H9 (cell line): ENCODE data around the gene PPP4R3B. TPM values are rescaled to one million over a fixed set of nuclear protein-coding genes. Genes with fewer than 3 reads are reported as not detected.

Experiments used
- DNase-seq: peaks from one replicate; pipeline ENCODE4 v3.0.0-alpha.2; 2017
- H2AFZ ChIP-seq: one replicate; pipeline ENCODE4 v1.6.1; 2013; ENCODE audit warnings: mild to moderate bottlenecking, low read length, control low read depth, moderate library complexity
- H2AK5ac ChIP-seq: 2 replicates; pipeline ENCODE4 v1.6.1; 2013; ENCODE audit warnings: low read length, control low read depth, mixed read lengths; ENCODE audit not compliant: insufficient read length
- H2BK120ac ChIP-seq: one replicate; pipeline ENCODE4 v1.6.1; 2013; ENCODE audit warnings: low read depth, mild to moderate bottlenecking, low read length, control low read depth, inconsistent platforms; ENCODE audit not compliant: poor library complexity, severe bottlenecking
- H2BK12ac ChIP-seq: 2 replicates; pipeline ENCODE4 v1.6.1; 2013; ENCODE audit warnings: low read length, control low read depth, mixed read lengths, low read depth; ENCODE audit not compliant: insufficient read length
- H2BK15ac ChIP-seq: 2 replicates; pipeline ENCODE4 v1.6.1; 2013; ENCODE audit warnings: low read depth, low read length, control low read depth
- H2BK20ac ChIP-seq: one replicate; pipeline ENCODE4 v1.6.1; 2013; ENCODE audit warnings: low read depth, mild to moderate bottlenecking, low read length, control low read depth, inconsistent platforms; ENCODE audit not compliant: poor library complexity, severe bottlenecking
- H2BK5ac ChIP-seq: 2 replicates; pipeline ENCODE4 v1.6.1; 2013; ENCODE audit warnings: low read length, control low read depth, mixed read lengths; ENCODE audit not compliant: insufficient read length
- H3K14ac ChIP-seq: 2 replicates; pipeline ENCODE4 v1.6.1; 2013; ENCODE audit warnings: low read length, control low read depth; ENCODE audit not compliant: insufficient read depth
- H3K18ac ChIP-seq: 2 replicates; pipeline ENCODE4 v1.6.1; 2013; ENCODE audit warnings: low read depth, mild to moderate bottlenecking, mixed read lengths, low read length, control low read depth; ENCODE audit not compliant: insufficient read length
- H3K23ac ChIP-seq: 2 replicates; pipeline ENCODE4 v1.6.1; 2013; ENCODE audit warnings: low read length, control low read depth, mixed read lengths, low read depth; ENCODE audit not compliant: insufficient read length
- H3K23me2 ChIP-seq: 2 replicates; pipeline ENCODE4 v1.6.1; 2013; ENCODE audit warnings: low read depth, mild to moderate bottlenecking, mixed read lengths, low read length, control low read depth; ENCODE audit not compliant: insufficient read length, poor library complexity, severe bottlenecking
- H3K27ac ChIP-seq: 2 replicates; pipeline ENCODE4 v1.5.1; 2013; ENCODE audit warnings: low read length, control low read depth, mixed read lengths, low read depth; ENCODE audit not compliant: insufficient read length
- H3K27me3 ChIP-seq: 2 replicates; pipeline ENCODE4 v1.6.1; 2013; ENCODE audit warnings: low read length, control low read depth, inconsistent platforms; ENCODE audit not compliant: insufficient read depth
- H3K4ac ChIP-seq: 2 replicates; pipeline ENCODE4 v1.6.1; 2013; ENCODE audit warnings: low read depth, mild to moderate bottlenecking, control low read depth, inconsistent platforms, low read length, moderate library complexity
- H3K4me1 ChIP-seq: 2 replicates; pipeline ENCODE4 v1.6.1; 2013; ENCODE audit warnings: low read length, control low read depth, inconsistent platforms; ENCODE audit not compliant: insufficient read depth
- H3K4me2 ChIP-seq: 2 replicates; pipeline ENCODE4 v1.6.1; 2013; ENCODE audit warnings: low read length, control low read depth, mixed read lengths; ENCODE audit not compliant: insufficient read length, insufficient read depth
- H3K56ac ChIP-seq: 2 replicates; pipeline ENCODE4 v1.6.1; 2013; ENCODE audit warnings: low read depth, mild to moderate bottlenecking, mixed read lengths, low read length, control low read depth; ENCODE audit not compliant: insufficient read length
- H3K79me1 ChIP-seq: 2 replicates; pipeline ENCODE4 v1.6.1; 2013; ENCODE audit warnings: low read depth, mild to moderate bottlenecking, moderate library complexity, low read length, control low read depth, inconsistent platforms; ENCODE audit not compliant: insufficient read depth, poor library complexity, severe bottlenecking
- H3K79me2 ChIP-seq: 2 replicates; pipeline ENCODE4 v1.6.1; 2013; ENCODE audit warnings: low read length, control low read depth, inconsistent platforms; ENCODE audit not compliant: insufficient read depth
- H3K9ac ChIP-seq: 2 replicates; pipeline ENCODE4 v1.6.1; 2013; ENCODE audit warnings: low read length, control low read depth, mixed read lengths; ENCODE audit not compliant: insufficient read length; ENCODE audit errors: extremely low read depth
- H3K9me3 ChIP-seq: one replicate; pipeline ENCODE4 v1.6.1; 2013; ENCODE audit warnings: low read depth, low read length, inconsistent platforms; ENCODE audit not compliant: control insufficient read depth
- H3T11ph ChIP-seq: one replicate; pipeline ENCODE4 v1.6.1; 2013; ENCODE audit warnings: mild to moderate bottlenecking, low read length, control low read depth, inconsistent platforms
- H4K20me1 ChIP-seq: one replicate; pipeline ENCODE4 v1.6.1; 2013; ENCODE audit not compliant: control insufficient read depth, insufficient read length, insufficient read depth
- H4K5ac ChIP-seq: 2 replicates; pipeline ENCODE4 v1.6.1; 2013; ENCODE audit warnings: low read depth, mild to moderate bottlenecking, mixed read lengths, low read length, control low read depth; ENCODE audit not compliant: insufficient read length
- H4K8ac ChIP-seq: replicated peaks from 2 replicates; pipeline ENCODE4 v1.6.1; 2013; ENCODE audit warnings: low read length, control low read depth, mixed read lengths, low read depth; ENCODE audit not compliant: insufficient read length
- H4K91ac ChIP-seq: 2 replicates; pipeline ENCODE4 v1.6.1; 2013; ENCODE audit warnings: low read depth, mild to moderate bottlenecking, moderate library complexity, mixed read lengths, low read length, control low read depth; ENCODE audit not compliant: insufficient read length
- H3K27ac Mint-ChIP-seq, 3 experiments: 2 replicates in 2 of 3; 3 replicates in 1 of 3; pipeline ENCODE4 v1.8.0; 2020 to 2021; ENCODE audit warnings: mixed read lengths in 3 of 3, mild to moderate bottlenecking in 1 of 3, moderate library complexity in 1 of 3
- H3K27me3 Mint-ChIP-seq: 2 replicates; pipeline ENCODE4 v1.8.0; 2021; ENCODE audit warnings: low read depth, mild to moderate bottlenecking, moderate library complexity, mixed read lengths
- H3K36me3 Mint-ChIP-seq, 3 experiments: 2 replicates in 2 of 3; 3 replicates in 1 of 3; pipeline ENCODE4 v1.8.0; 2020 to 2021; ENCODE audit warnings: low read depth in 3 of 3, mixed read lengths in 3 of 3; ENCODE audit not compliant: insufficient read depth in 1 of 3
- H3K4me1 Mint-ChIP-seq, 2 experiments: 2 replicates each; pipeline ENCODE4 v1.8.0; 2020; ENCODE audit warnings: mixed read lengths in 2 of 2
- H3K4me3 Mint-ChIP-seq, 2 experiments: 2 replicates in 1 of 2; 3 replicates in 1 of 2; pipeline ENCODE4 v1.8.0; 2020 to 2021; ENCODE audit warnings: mild to moderate bottlenecking in 2 of 2, mixed read lengths in 2 of 2, moderate library complexity in 1 of 2
- H3K9me3 Mint-ChIP-seq, 2 experiments: 2 replicates in 1 of 2; 3 replicates in 1 of 2; pipeline ENCODE4 v1.8.0; 2020; ENCODE audit warnings: mild to moderate bottlenecking in 2 of 2, mixed read lengths in 2 of 2, moderate library complexity in 1 of 2
- CTCF ChIP-seq: fragments of 200-600 bp; sonication (generic); conservative IDR thresholded peaks from 3 replicates; pipeline ENCODE4 v1.8.0; 2021; ENCODE audit warnings: antibody characterized with exemption, mild to moderate bottlenecking
- WGBS: extraction: QIAGEN DNeasy Blood & Tissue Kit; methylation state at CpG from one replicate; pipeline ENCODE4 v1.1.7; 2013; ENCODE audit warnings: missing lambda C conversion rate, low lambda C conversion rate, mixed read lengths; ENCODE audit not compliant: insufficient read length; ENCODE audit errors: extremely low coverage; 5-methylcytosine and 5-hydroxymethylcytosine counted together
- total RNA-seq: library from RNA; stranded (reverse); gene quantifications from 2 replicates; pipeline ENCODE4 v1.2.1, GENCODE V29; 2021

PPP4R3B gene
- total RNA-seq, 1 experiment from 2014 or later, result 37.6 TPM

- no peaks in the 10 kb centered on the region for H3K79me2 ChIP-seq
- H4K8ac ChIP-seq, result no peak overlapping the region
- H3T11ph ChIP-seq, result no peak overlapping the region
- Mint-ChIP-seq H3K27me3 (no peaks in the 10 kb centered on the region; the same call in 1 of the 2 replicates), H3K4me3 (no peak overlapping the region), H3K27ac (no peak overlapping the region), H3K36me3 (peaks cover 38 to 64% (median 56%) of the 10 kb centered on the region in 3 experiments), H3K9me3 (peaks cover 4 to 5% of the 10 kb centered on the region in 2 experiments), H3K4me1 (no peaks in the 10 kb centered on the region)
- no peaks in the 10 kb centered on the region for H3K23me2 ChIP-seq
- H3K9me3 ChIP-seq, result no peaks in the 10 kb centered on the region
- H3K18ac ChIP-seq, result no peak overlapping the region
- H3K9ac ChIP-seq, result no peak overlapping the region
- no peak overlapping the region for H3K23ac ChIP-seq
- H3K27me3 ChIP-seq, result no peaks in the 10 kb centered on the region
- no peak overlapping the region for H3K56ac ChIP-seq
- no peak overlapping the region for H2AFZ ChIP-seq
- H2AK5ac ChIP-seq, result no peak overlapping the region
- H2BK12ac ChIP-seq, result no peak overlapping the region
- no peak overlapping the region for H3K27ac ChIP-seq
- H2BK120ac ChIP-seq, result no peak overlapping the region
- no peaks in the 10 kb centered on the region for H4K20me1 ChIP-seq
- H3K14ac ChIP-seq, result no peak overlapping the region
- no peak overlapping the region for H2BK15ac ChIP-seq
- H3K4me2 ChIP-seq, result no peak overlapping the region
- no peaks in the 10 kb centered on the region for H3K4me1 ChIP-seq
- no peak overlapping the region for H4K5ac ChIP-seq
- WGBS, result no CpG with 5 or more reads among the region's 1 CpG
- no peak overlapping the region for H4K91ac ChIP-seq
- no peak for DNase-seq
- no peak for TF ChIP-seq CTCF
- H3K79me1 ChIP-seq, result no peaks in the 10 kb centered on the region
- no peak overlapping the region for H3K4ac ChIP-seq
- no peak overlapping the region for H2BK20ac ChIP-seq
- no peak overlapping the region for H2BK5ac ChIP-seq
Observed at GRCh38 chr2:55649211-55649610, 31.8 kb upstream of the PPP4R3B start.
